GOT3 (cell line): ENCODE data around the gene ACAT2.
"Not testable (repeated sequence)": the region's sequence is repeated elsewhere in the genome, so short reads cannot be mapped to it uniquely, and the experiment has no call there.

Experiments
- DNase-seq: peaks from one replicate; lab custom pipeline; 2025; ENCODE audit warnings: mixed read lengths; lab: John Stamatoyannopoulos, UW

The ACAT2 gene

DNA sequence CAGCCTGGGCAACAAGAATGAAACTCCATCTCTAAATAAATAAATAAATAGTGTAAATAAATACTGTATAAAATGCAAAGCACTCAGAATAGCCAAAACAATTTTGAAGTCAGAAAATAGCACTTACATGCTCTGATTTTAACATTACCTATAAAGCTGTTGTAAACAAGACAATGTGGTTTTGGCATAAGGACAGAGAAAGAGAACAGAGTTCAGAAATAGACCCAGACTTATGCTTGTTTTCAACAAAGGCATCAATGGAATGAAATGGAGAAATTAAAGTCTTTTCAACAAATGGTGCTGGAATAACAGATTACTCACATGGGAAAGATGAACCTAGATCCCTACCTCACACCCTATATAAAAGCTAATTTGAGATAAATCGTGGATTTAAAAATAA lies 10.4 kb downstream of the ACAT2 start:
- DNase-seq: no peak

- no peak for DNase-seq
Observed at GRCh38 chr6:159777240-159777904, 15.5 kb downstream of the ACAT2 start.

DNA sequence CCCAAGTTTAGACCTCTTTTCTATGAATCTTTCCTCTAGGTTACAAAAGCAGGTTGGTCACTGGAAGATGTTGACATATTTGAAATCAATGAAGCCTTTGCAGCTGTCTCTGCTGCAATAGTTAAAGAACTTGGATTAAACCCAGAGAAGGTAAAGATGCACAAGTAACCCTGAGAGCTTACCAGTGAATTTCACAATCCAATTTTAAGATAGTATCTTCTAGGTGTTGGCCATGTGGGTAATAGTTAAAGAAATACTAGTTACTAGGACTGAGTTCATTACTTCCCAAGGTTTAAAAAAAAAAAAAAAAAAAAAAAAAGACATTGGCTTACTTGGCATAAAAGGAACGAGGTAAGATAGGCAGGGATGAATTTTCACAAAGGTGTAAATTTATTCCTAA lies 16.3 kb downstream of the ACAT2 start:
- DNase-seq: no peak

GRCh38 chr6:159778542-159779103 lies 16.8 kb downstream of the ACAT2 start:
- DNase-seq: no peak

DNA sequence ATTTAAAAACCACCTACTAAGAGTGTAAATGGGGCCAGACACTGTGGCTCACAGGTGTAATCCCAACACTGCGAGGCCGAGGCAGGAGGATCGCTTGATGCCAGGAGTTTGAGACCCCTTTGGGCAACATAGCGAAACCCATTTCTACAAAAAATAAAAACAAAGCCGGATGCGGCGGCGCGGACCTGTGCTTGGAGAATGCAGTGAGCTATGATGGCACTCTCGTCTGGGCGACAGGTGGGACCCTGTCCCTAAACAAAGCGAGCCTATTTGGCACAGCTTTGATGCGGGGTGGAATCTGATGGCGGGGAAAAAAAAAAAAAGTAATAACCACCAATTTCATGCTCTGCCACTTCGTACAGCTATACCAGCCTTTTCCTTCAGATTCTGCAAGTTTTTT lies 26.4 kb downstream of the ACAT2 start:
- DNase-seq: no peak

- DNase-seq: no peak
Observed at GRCh38 chr6:159788753-159789376, 27.0 kb downstream of the ACAT2 start.

DNA sequence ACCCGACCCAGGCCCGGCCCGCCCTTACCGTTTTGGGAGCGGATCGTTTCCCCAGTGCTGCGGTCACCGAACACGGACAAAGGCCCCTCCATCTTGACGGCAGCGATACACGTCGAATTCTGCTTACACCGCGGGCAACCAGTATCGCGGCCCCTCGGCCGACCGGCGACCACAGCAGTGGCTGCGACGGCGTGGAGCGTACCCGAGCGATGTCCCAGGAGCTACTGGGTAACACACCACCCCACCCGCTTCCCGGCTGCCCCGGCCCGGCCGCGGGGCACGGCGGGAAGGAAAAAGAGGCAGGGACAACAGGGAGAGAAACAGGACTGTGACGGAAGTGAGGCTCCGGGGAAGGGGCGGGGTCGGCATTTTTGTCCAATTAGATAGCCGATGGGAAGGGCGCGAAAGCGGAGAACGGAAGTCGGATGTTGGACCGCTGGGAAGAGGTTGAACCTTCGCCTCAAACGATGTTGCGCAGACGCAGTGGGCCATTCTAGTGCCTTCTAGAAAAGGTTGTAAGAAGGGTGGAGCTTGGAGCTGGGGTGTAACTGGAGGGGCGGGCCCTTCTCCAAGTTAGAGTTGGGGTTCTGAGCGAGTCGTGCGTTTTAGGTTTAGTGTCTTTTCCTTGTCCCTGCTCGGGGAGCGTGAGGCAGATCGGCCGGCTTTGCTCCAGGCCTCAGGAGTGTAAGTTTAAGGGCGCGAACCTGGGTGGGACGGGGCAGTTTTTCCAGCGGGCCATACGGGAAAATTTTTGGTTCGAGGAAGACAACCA lies 27.7 kb downstream of the ACAT2 start, which contains the start of gene TCP1:
TSS of gene TCP1 (minus strand) at position 226 of the 772 bp plus-strand sequence. CDS start at position 92, 134 bp downstream.
- DNase-seq: peak; percentile 93

DNA sequence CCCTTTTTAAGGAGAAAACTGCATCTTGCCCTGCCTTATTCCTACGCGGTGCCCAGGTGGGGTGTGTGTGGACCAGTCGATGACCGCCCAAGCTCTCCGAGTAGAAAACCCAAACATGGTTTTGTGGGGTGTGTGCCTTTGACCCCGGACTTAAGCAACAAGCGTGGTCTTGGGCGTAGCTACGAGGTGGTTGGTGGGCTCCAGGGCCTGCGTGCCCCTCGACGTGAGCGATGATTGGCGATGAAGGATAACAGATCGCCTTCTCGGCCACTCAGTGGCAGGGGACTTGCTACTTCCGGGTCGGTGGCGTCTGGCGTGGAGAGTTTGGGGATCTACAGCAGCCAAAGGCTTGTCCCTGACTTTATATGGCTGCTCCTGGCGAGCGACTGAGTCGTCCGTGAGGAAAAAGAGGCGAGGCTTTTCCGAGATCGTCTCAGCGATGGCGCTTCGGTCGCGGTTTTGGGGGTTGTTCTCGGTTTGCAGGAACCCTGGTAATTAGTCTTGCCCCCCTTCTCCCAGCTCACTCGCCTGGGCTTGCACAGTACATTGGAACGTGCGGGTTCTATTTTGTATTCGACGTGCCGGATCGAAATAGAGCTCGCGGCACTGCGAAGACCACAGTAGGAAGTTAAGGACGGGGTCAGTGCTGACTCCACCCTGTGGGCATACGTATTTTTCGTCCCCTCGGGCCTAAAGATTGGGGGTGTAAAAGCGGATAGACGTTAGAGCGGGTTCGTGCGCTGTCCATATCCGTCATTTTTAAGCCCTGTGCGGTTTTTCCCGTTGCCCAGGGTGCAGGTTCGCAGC lies 28.5 kb downstream of the ACAT2 start, which contains the start of gene MRPL18:
TSS of gene MRPL18 (plus strand) at position 319 of the 807 bp plus-strand sequence. CDS start at position 440, 121 bp downstream.
- DNase-seq: peak; percentile 48

- no peak for DNase-seq
Observed at GRCh38 chr6:159790956-159791598, 29.2 kb downstream of the ACAT2 start.

DNA sequence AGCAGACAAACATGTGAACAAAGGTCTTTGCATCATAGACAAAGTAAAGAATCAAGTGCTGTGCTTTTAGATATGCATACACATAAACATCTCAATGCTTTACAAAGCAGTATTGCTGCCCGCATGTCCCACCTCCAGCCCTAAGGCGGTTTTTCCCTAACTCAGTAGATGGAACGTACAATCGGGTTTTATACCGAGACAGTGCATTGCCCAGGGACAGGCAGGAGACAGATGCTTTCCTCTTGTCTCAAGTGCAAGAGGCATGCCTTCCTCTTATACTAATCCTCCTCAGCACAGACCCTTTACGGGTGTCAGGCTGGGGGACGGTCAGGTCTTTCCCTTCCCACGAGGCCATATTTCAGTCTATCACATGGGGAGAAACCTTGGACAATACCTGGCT lies 33.1 kb downstream of the ACAT2 start:
- not testable (repeated sequence) for DNase-seq

GRCh38 chr6:159797554-159797953 lies 35.7 kb downstream of the ACAT2 start:
- DNase-seq: no peak

DNA sequence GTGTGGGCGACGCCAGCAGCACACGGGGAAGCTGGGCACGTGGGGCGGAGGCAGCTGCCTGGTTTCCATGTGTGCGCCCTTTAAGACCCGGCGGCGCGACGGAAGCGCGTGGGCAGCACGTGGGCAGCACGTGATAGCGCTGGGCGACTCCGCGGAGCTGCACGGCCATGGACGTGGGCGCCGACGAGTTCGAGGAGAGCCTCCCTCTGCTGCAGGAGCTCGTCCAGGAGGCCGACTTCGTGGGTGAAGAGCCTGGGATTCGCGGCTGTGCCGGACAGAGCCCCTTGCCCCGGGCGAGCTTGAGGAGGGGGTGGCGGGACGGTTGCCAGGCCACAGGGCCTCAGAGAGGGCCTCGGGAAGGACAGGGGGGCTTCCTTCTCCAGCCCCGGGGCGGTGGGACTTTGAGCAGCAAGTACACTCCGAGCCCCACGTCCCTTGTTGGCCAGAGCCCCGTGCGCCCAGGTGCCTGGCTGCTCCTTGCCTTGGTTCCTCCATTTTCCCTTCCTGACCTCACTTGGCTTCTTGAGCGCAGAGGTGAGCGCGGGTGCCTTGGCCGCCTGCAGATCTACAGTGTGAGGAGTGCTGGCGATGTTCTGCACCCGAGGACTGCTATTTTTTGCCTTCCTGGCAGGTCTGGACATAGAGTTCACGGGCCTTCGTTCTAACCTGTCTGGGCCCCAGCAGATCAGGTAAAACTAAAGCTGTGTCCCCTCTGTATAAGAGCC lies 38.5 kb downstream of the ACAT2 start, which contains the start of gene PNLDC1:
TSS of gene PNLDC1 (plus strand) at position 136 of the 725 bp plus-strand sequence. CDS start at position 168, 32 bp downstream.
- no peak for DNase-seq

- DNase-seq: no peak
Observed at GRCh38 chr6:159801935-159802334, 40.1 kb downstream of the ACAT2 start.

DNA sequence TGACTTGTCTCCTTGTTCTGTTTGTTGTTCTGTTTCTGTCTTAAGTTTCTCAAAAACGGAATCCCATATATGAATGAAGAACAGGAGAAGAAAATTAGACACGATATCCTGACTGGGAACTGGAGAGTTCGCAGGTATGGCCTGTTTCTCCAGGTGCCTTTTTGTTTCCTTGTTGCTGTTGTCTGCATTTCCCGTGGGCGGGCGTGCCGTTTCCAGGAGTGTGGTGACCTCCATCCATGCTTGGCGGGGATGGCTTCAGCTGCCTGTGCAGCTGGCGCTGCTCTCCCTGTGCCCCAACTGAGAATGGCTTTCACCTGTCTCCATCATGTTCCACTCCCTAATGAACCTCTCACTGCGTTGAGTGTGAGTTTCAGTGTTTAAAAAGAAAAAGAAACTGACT lies 42.7 kb downstream of the ACAT2 start:
- no peak for DNase-seq

DNA sequence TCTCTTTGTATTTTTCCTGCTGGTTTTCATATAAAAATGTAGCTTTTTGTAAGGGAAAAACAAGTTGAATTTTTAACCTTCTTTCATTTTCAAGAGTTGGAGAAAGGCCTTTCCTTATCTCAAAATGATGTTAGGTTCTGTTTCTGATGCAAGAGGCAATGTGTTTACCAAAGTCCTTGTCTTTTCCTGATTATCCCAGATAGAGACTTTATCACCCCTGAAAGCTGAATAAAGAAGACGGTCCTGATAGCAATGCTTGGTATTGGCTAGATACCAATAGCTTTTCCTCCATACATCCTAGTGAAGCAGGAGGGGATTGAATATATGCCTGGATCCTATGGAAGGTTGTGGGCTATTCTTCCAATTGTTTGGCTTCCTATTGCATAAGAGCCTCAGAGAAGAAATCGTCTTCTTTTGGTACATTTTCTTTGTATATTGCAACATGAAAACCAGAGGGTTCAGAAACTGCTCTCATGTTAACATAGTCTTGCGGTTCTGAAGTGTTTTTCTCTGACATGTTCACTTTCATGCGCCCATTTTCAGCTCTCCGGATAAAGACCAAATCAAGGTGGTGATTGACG lies 43.7 kb downstream of the ACAT2 start:
- DNase-seq: no peak

DNA sequence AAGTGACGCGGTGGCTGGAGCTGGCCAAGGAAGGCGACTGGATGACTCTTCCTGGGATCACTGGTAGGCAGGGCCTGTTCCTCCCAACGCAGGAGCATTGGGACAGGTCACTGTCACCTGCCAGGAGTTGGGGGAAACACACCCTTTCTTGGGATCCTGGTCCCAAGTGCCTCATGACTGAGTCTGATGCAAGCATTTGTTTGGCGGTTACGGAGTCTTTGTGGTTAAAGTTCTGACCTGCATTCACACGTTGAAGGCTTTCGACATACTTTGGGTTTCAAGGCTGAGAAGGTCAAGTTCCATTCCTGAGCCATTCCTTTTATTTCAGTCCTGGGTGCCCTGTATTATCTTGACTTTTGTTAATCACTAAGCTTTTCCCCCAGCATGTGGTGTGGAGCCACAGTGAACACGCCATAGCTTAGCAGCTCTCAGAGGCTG lies 44.2 kb downstream of the ACAT2 start:
- DNase-seq: no peak

DNA sequence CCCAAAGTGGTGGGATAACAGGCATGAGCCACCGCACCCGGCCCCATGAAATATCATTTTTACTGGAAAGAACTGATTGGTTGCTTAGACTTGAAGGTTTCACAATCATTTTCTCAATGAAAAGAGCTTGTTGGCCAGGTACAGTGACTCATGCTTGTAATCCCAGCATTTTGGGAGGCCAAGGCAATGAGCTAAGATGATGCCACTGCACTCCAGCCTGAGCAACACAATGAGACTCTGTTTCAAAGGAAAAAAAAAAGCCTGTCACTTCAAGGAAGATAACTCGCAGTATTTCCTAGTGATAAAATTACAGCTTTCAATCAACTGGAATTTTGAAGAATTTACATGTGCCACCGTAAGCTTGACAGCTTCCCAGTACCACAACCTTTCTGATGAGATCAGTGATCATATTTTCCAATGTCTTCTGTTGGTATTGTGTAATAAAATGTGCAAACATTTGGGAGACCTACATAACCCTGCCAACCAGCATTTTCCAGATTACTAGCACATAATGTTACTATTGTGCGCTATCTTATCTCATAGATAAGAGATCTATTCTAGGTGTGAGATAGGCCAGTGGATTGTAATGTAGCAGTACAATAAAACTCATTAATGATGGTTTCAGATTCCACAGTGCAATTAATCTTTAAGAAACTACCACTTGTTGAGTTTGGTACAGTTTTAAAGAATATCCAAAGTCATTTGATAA lies 45.5 kb downstream of the ACAT2 start:
- no peak for DNase-seq

DNA sequence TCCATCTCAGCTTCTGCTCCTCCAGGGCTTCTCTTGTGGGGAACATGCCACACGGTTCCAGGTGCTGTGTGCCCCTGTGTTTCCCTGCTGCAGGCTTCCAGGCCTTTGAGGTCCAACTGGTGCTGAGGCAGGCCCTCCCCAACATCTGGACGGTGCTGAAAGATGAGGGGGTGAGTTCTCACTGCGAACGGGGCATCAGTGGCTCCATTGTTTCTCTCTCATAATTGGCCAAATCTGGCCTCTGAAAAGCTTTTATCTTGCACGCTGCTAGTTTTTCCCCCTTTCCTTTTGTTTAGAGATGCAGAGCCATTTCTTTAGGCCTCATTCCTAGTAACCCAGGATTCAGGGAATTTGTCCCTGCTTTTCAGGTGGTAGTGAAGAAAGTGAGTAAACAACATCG lies 46.8 kb downstream of the ACAT2 start:
- no peak for DNase-seq

GRCh38 chr6:159809149-159809548 lies 47.3 kb downstream of the ACAT2 start:
- DNase-seq: no peak
